Activated CD4-positive, alpha-beta T cell treated with anti-CD3 and anti-CD28 coated beads, Interleukin-10, Interleukin-2, amounts not matched to agents 100 ng/mL and 50 ng/mL, durations not matched to agents 16 hours and 8 hours (primary cell): ENCODE results near the gene FCRL6.
A peak's percentile ranks its signal among the peaks of the same experiment; 100 is the strongest.

ENCODE experiments used
- DNase-seq: peaks from one replicate; pipeline ENCODE4 v3.0.0-alpha.2; 2020

The FCRL6 gene

DNA sequence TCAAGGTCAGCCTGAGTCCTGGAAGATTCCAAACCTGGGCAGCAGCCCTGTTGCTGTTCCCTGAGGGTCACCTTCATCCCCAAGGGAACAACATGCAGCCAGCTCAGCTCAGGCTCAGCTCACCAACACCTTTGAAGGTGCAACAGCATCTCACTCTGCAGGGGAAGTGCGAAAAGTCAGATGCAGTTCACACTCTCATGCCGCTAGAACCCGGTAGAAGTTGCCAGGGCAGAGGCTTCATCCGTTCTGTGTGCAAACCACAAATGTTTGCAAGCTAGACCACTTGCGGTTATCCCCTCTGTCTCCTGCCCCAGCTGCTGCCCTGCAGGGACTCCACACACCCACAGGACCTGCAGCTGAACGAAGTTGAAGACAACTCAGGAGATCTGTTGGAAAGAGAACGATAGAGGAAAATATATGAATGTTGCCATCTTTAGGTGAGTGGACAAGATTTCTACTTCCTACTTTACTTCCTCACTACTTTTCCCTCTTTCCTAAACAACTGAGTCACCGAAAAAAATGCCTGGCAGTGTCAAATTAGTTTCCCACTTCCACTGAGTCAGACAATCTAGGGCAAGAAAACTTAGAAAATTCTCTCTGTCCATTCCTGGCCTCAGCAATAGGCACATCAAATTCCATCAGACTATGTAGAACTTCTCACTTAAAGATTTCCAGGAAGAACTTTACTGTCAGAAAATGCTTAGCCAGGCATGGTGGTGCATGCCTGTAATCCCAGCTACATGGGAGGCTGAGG, 1.8 kb upstream of the FCRL6 start:
- DNase-seq, result peak; percentile 52

DNA sequence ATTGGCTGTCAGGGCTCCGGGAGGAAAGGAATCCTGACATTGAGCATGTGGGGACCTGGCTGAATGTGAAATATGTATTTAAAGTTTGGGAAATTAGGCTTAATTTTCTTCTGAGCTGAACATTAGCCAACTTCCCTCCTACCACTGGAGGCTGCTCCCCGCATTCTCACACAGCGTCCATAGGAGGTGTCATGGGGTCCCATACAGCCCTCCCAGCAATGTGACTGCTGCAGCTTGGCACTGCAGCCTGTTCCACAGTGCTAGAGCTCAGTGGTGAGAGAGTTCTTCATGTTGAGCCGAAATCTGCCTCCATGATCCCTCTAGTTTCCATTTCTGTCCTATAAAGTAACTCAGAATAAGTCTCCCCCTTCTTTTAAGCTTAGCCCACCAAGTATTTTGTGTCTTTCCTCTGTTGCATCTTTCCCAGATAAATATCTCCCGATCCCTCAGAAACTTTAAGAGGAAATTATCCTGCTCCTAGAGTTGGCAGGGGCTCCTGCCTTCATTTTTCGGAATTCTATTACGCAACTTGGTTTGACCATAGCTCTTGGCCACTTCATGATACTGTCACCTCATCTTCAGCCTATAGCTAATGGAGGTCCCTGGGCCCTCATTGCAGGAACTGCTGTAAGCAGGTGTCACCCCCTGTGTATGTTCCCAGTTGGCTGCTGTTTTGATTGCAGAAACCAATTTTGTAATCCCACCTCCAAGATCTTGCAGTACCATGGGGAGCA, 2.0 kb downstream of the FCRL6 start:
- DNase-seq, result no peak

DNA sequence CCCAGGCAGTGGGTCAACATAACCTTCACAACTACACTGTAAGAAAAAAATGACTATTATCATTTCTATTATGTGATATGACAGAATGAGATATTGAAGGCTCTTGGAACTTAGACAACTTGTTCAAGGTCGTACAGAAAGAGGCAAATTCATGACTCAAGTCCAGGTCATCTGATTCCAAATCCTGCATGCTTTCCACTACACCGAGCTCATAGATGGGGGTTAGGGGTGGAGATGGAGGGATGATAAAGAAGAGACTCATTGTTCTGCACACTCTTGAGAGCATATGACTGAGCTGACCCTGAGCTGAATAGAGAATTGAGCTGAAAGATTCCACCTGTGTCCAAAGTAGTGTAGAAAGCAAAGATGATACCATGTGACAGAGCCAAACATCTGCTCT, 2.8 kb downstream of the FCRL6 start:
- no peak for DNase-seq

DNA sequence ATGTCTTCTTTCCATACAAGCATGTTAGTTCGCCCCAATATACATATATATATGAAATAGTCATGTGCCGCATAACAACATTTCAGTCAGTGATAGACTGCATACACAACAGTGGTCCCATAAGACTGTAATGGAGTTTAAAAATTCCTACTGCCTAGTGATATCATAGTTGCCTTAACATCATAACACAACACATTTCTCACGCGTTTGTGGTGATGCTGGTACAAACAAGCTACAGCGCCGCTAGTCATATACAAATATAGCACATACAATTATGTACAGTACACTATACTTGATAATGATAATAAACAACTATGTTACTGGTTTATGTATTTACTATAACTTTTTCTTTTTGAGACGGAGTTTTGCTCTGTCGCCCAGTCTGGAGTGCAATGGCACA, 13.8 kb downstream of the FCRL6 start:
- DNase-seq, result no peak

DNA sequence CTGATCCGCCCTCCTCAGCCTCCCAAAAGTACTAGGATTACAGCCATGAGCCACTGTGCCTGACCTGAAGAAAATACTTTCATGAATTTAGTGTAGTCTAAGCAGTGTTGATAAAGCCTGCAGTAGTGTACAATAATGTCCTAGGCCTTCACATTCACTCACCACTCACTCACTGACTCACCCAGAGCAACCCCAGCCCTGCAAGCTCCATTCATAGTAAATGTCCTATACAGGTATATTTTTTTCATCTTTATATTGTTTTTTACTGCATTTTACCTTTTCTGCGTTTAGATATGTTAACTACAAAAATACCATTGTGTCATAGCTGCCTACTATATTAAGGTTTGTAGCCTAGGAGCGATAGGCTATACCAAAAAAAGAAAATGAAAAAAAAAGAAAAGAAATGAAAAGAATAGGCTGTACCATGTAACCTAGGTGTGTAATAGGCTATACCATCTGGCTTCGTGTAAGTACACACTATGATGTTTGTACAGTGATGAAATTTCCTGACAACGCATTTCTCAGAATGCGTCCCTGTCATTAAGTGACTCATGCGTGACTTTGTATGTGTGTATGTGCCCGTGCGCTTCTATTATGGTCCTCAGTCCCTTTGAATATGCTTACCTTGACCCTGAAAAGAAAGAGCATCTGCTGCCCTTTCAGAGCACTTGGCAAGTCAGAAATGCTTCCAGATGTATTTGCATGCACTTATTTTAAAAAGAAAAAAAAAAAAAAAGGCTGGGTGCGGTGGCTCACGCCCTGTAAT, 15.3 kb downstream of the FCRL6 start:
- DNase-seq, result no peak

DNA sequence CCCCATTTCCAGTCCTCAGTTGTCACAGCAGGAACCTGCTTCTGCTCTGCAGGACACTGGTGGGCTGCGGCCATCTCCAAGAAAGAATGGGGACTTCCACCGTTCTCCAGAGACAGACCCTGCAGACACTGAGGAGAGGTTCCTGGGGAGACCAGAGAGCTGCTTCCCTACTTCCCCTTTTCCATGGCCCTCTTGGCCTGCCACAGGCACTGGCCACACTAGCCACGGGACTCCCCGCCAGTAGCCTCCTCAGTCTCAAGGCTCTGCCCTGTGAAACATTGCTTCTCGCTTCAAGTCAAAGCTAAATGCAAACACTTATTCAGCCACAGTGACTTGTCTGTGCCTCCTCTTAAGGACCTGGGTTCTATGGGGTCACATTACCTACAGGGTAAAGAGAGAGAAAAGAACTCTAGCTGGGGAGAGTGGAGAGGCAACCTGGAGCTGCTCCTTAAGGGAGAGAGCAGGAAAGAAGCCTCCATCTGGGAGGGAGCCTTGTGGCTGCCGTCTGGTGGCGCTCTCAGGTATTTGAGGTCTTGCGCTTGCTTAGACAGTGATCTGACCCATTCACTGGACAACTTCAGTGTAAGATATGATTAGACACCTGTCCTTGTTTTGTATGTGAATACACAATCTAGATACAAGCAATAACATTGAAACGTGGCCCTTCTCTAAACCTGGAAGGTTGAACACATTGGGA, 19.2 kb downstream of the FCRL6 start:
- DNase-seq, result no peak

DNA sequence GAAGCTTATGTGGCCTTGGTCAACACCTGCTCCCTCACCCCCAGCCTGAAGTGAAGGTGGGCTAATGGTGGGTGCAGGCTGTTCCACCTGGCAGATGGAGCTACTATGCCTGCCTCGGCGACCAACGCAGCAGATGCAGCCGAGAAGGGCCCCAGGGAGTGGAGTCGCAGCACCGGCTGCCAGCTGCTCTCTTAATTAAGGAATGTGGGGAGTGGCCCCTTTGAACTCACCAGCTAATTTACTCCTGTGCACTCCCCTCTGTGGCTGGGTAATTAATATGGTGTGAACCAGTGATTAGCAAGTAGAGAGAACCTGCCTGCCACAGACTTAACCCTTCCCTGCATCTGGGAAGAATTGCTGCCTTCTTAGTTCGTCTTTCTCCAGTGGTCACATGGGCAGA, 21.2 kb downstream of the FCRL6 start:
- DNase-seq, result no peak

DNA sequence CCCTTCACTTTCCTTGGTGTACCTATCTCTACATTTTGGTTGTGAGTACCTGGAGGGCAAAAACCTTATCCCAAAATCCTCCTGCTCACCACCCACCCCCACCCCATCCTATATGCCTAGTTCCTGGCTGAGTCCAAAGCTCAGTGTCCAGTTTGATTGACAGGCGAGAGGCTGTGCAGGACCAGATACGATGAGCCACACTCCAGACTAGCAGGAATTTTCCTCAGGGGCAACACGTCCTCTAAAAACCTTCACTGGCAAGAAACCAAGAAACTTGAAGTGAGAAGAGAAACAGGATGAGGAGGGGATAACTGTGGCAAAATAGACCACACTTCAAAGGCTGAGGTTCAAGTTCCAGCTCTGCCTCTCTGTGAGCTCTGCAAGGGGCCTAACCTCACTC, 23.4 kb downstream of the FCRL6 start:
- DNase-seq, result peak; percentile 39

DNA sequence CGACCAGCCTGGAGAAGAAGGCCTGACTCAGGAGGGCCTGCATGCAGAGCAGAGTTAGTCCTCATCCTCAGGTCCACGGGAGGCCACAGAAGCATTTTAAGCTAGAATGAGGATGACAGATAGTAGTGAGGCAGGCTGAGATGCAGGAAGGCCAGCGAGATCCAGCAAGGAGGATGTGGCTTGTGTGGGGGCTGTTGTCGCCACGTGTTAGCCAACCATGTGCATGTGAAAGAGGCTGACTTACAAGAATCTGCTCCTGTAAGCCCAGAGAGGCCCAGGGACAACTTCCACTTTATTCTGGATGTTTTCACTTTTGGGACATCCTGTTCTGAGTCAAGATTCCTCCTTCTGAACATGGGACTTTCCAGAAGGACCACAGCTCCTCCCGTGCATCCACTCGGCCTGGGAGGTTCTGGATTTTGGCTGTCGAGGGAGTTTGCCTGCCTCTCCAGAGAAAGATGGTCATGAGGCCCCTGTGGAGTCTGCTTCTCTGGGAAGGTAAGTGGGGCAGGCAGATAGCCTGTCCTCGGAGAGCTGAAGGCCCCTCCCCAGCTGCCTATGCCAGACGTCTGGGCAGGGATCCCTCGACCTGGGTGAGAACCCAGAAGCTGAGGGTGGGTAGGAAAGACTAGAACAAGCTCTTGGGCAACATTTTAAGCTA, 24.4 kb downstream of the FCRL6 start, which contains the start of gene SLAMF8:
Gene SLAMF8, plus strand, starts transcription at position 433 of the 661 bp plus-strand sequence. Its CDS starts 26 bp downstream, at position 459.
- peak; percentile 81 for DNase-seq

DNA sequence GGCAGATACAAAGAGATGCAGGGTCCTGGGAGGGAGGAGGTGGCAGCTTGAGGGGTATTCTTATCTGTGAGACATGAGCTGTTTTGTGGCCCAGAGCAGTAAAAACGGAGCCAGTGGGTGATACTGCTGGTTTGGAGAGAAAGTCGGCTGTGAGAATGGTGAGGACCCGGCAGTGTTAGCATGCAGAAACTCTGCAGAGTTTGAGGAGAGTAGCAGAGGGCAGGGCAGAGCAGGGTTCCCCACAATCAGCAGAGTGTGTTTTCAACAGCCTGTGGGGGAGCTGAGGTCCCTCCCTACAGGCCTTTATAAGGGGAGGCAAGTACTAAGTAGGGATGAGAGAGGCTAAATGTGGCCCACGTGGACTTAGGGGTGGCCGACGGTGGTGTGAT, 24.9 kb downstream of the FCRL6 start:
- no peak for DNase-seq

DNA sequence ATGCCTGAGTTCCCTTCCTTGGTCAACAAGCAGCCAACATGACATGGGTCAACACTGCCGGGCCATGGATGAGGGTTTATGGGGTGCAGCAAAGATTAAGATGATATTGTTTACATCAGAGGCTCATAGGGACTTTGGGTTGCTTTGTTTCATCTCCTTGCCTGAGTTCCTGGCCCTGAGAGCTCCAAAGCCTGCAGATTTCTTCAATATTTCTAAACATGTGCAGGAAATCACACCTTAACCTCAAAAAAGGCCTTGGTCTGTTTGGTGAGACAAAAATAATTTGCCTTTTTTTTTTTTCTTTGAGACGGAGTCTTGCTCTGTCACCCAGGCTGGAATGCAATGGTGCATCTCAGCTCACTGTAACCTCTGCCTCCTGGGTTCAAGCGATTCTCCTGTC, 25.4 kb downstream of the FCRL6 start:
- peak; percentile 54 for DNase-seq

DNA sequence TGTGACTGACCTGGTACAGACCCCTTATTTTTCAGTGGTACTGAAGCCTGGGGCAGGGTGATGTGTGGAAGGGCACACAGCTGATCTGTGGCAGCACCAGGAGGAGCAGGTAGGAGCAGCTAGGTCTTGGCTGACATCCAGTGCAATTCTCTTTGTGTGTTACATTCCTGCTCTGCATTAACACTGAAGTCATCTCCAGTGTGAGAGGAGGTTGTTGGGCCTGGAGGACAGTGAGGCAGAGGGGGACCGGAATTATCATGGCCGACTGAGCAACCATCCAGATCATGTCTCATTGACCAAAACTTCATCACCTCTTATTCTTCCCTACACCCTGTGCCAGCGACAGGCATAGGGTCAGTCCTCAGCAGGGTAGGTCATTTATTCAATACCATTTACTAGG, 26.0 kb downstream of the FCRL6 start:
- DNase-seq, result no peak

DNA sequence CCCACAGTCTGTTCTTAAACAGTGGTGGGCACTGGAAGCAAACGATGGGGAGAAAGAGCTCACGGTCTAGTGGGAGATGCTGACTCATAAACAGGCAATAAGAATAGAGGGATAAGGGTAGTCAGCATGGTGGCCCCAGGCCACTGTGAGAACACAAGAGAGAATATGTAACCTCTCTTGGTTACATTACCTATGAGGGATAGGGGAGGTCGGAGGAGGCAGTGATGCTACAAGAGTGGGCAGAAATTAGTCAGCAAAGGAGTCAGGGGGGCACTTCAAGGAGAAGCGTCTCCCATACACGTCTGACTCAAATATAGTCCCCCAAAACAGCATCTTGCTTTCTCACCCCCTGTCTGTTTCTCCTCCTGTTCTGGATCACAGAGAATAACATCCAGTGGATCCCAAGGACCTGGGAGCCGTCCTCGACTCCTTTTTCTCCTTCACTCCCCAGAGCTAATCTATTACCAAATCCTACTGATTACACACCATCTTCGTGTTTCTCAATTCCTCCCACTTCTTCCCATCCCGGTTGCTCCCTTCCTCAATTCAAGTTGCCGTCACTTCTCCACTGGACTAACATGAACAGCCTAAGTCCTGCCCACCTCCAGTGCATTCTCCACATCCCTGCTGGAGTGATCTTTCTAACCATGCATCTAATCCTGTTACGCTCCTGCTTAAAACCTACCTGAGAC, 26.6 kb downstream of the FCRL6 start:
- no peak for DNase-seq

DNA sequence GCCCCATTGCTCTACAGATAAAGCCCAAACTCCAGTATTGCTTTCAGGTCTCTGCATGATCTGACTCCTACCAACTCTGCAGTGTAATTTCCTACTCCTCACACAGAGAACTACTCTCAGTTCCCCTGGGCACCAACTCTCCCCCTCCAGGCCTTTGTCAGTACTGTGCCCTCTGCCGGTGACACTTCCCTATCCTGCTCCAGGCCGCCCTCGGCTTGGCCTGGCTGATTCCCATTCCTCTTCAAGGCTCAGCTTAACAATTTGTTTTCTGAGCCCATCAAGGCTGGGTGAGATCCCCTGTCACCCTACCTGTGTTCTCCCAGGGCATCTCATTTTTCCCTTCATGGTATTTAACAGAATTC, 27.1 kb downstream of the FCRL6 start:
- DNase-seq, result no peak

DNA sequence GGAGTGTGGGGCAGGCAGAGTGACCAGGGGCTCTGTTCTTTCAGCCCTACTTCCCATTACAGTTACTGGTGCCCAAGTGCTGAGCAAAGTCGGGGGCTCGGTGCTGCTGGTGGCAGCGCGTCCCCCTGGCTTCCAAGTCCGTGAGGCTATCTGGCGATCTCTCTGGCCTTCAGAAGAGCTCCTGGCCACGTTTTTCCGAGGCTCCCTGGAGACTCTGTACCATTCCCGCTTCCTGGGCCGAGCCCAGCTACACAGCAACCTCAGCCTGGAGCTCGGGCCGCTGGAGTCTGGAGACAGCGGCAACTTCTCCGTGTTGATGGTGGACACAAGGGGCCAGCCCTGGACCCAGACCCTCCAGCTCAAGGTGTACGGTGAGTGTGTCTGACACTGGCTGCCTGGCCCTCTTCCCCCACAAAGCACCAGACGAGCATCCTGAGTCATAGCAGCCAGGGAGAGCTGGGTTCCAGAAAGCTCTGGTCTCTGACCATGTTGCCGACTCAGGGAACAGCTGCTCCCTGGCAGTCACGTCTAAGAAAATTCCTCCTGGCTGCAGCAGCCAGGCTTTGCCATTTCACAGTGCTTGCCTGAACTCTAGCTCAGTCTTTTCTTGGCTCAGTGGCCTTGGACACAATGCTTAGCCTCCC, 27.8 kb downstream of the FCRL6 start:
- DNase-seq, result no peak

DNA sequence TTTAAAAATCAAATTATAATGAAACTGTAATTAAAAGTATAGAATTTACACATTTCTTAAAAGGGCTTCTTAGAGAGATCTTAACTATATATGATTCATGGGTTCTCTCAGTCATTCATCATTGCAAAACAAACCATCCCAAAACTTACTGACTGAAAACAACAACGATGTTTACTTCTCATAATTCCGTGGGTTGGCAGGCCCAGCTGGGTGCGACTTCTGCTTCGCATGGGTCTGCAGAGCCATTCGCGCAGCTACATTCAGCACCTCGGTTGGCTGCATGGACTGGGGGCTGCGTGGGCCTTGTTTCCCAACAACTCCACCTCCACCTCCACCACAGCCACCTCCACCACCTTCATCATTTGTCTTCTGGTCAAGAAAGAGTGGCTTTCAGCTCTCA, 28.6 kb downstream of the FCRL6 start:
- no peak for DNase-seq

DNA sequence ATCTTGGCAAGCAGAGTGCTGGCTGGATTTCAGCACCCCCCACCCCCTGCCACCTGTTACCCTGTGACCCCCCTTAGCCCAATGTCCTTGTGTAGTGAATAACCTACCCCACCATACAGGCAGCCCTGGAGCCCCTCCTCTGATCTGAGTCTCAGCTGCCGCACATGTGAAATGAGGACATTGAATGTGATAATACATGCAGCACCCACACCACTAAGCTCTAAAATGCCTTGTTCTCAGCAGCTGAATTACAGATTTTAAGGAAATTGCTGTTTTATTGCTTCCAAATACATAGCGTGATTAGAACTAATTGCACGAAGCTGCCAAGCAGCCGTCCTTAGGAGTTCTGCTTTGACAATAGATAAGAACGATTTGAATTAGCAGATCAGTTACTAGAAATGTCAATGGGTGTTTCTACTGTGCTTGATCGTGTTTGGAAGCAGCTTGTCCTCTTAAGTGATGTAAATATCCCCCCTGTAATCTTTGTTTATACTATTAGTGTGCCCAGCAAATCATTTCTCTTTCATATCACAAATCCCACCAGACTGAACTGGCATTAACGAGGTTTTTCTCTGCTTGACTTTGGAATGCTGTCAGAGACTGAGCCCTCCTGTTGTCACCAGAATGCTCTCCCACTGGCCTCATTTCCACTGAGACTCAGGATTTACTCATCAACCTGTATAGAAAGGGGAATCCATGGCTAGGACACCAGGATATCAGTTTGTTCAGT, 29.4 kb downstream of the FCRL6 start:
- DNase-seq, result no peak

DNA sequence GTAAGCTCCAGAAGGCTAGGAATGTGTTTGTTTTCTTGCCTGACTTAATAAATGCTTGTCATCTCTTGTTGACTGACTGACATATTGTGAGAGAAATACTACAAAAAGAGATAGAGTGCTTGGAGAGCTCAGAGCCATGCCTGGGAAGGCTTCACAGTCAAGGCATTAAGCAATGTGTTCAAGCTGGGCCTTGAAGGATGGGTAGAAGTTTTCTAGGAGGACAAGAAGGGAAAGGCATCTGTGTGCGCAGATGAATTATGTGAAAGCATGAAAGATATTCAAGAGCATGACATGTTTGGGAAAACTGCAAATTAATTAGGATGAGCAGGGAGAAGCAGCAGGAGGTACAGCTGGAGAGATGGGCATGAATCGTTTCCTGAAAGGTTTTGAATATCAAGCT, 30.1 kb downstream of the FCRL6 start:
- no peak for DNase-seq

DNA sequence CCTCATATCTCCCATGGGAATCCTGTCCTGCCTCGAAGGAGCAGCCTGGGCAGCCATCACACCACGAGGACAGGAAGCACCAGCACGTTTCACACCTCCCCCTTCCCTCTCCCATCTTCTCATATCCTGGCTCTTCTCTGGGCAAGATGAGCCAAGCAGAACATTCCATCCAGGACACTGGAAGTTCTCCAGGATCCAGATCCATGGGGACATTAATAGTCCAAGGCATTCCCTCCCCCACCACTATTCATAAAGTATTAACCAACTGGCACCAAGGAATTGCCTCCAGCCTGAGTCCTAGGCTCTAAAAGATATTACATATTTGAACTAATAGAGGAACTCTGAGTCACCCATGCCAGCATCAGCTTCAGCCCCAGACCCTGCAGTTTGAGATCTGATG, 33.2 kb downstream of the FCRL6 start:
- DNase-seq, result no peak

DNA sequence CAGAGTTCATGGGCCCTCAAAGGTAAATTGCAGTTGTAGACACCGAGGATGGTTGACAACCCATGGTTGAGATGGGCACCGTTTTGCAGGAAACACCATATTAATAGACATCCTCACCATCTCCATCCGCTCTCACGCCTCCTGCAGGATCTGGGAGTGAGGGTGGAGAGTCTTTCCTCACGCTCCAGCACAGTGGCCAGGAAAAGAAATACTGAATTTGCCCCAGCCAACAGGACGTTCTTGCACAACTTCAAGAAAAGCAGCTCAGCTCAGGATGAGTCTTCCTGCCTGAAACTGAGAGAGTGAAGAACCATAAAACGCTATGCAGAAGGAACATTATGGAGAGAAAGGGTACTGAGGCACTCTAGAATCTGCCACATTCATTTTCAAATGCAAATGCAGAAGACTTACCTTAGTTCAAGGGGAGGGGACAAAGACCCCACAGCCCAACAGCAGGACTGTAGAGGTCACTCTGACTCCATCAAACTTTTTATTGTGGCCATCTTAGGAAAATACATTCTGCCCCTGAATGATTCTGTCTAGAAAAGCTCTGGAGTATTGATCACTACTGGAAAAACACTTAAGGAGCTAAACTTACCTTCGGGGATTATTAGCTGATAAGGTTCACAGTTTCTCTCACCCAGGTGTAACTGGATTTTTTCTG, 33.8 kb downstream of the FCRL6 start:
- DNase-seq, result no peak
